Activated naive CD4-positive, alpha-beta T cell treated with anti-CD3 and anti-CD28 coated beads, Interleukin-2, amount 10 ng/mL, durations not matched to agents 7 days and 5 days (primary cell): ENCODE measurements around the gene DNAH6.
A peak's percentile ranks its signal among the peaks of the same experiment; 100 is the strongest.
"Not testable (repeated sequence)": the region's sequence is repeated elsewhere in the genome, so short reads cannot be mapped to it uniquely, and the experiment has no call there.

Source experiments
- CTCF ChIA-PET: fragments of 350-600 bp; sonication (Branson Sonifier 250); formaldehyde crosslinking; loops from one replicate; lab custom pipeline; 2021; ENCODE audit warnings: antibody characterized with exemption; lab: Charles Lee
- DNase-seq: peaks from one replicate; pipeline ENCODE4 v3.0.0-alpha.2; 2020
- H3K27ac Mint-ChIP-seq: one replicate; pipeline ENCODE4 v1.8.0; 2021; ENCODE audit warnings: mild to moderate bottlenecking, moderate library complexity, mixed read lengths
- H3K27me3 Mint-ChIP-seq: one replicate; pipeline ENCODE4 v1.8.0; 2021; ENCODE audit warnings: mild to moderate bottlenecking, mixed read lengths
- H3K36me3 Mint-ChIP-seq: one replicate; pipeline ENCODE4 v1.8.0; 2021; ENCODE audit warnings: mixed read lengths
- H3K4me1 Mint-ChIP-seq: one replicate; pipeline ENCODE4 v1.8.0; 2021; ENCODE audit warnings: mixed read lengths
- H3K4me3 Mint-ChIP-seq: one replicate; pipeline ENCODE4 v1.8.0; 2021; ENCODE audit warnings: mild to moderate bottlenecking, moderate library complexity, mixed read lengths
- H3K9me3 Mint-ChIP-seq: one replicate; pipeline ENCODE4 v1.8.0; 2021; ENCODE audit warnings: mixed read lengths

Gene DNAH6

GRCh38 chr2:84732897-84733778 is 216.8 kb downstream of the DNAH6 start:
- Mint-ChIP-seq H3K4me3 (no peak overlapping the region), H3K36me3 (peaks cover 3% of the 10 kb centered on the region), H3K4me1 (peaks cover 4% of the 10 kb centered on the region), H3K27me3 (peaks cover 6% of the 10 kb centered on the region), H3K27ac (no peak overlapping the region), H3K9me3 (peaks cover 8% of the 10 kb centered on the region)
- DNase-seq = no peak
- CTCF ChIA-PET = interaction anchor here (1.4 kb wide), 1 partner anchor 192 kb away, joined by 5 read pairs; no protein-coding TSS in a partner anchor

DNA sequence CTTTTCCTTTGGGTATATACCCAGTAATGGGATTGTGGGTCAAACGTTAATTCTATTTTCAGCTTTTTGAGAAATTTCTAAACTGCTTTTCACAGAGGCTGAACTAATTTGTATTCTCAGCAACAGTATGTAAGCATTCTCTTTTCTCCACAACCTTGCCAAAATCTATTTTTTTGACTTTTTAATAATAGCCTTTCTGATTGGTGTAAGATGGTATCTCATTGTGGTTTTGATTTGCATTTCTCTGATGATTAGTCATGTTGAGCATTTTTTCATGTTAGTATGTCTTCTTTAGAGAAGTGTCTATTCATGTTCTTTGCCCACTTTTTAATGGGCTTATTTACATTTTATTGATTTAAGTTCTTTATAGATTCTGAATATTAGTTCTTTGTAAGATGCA is 219.1 kb downstream of the DNAH6 start:
- H3K9me3 Mint-ChIP-seq = peaks cover 13% of the 10 kb centered on the region
- H3K4me3 Mint-ChIP-seq = no peak overlapping the region
- peaks cover 6% of the 10 kb centered on the region for H3K4me1 Mint-ChIP-seq
- H3K27me3 Mint-ChIP-seq = peaks cover 6% of the 10 kb centered on the region
- CTCF ChIA-PET = no interaction called here
- H3K36me3 Mint-ChIP-seq = peaks cover 6% of the 10 kb centered on the region
- DNase-seq = no peak
- H3K27ac Mint-ChIP-seq = no peak overlapping the region

DNA sequence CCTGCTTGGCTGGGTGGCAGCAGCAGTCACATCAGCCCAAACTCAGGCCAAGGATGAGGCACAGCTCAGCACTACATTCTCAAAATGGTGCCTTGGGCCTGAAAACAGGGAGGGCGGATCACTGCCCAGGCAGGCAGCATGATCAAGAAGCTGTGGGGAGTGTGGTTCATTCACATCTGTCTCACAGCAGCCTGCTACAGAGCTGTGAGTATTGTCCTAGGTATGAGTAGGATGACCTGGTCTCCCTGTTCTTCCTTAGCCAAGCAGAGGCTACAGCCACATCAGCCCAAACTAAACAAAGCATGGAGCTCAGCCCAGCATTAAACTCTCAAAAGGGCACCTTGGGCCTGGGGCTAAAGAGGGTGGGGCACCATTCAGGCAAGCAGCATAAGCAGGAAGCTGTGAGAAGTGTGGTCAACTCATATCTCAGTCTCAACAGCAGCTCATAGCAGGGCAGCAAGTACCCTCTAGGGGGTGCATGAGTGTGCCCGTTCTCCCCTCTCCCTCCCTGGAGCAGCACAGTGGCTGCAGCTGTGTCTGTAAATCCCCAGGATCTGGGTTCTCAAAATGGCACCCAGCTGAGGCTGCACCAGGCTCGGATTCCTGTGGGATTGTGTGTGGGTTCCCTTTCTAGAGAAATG is 225.0 kb downstream of the DNAH6 start:
- Mint-ChIP-seq H3K27ac (peak overlapping the region; percentile 75), H3K4me3 (no peak overlapping the region), H3K9me3 (peaks cover 13% of the 10 kb centered on the region), H3K4me1 (peaks cover 20% of the 10 kb centered on the region), H3K27me3 (peaks cover 11% of the 10 kb centered on the region), H3K36me3 (peaks cover 9% of the 10 kb centered on the region)
- peak; percentile 69 for DNase-seq
- CTCF ChIA-PET = interaction anchor here (0.7 to 1.8 kb wide), 19 partner anchors 10 to 247 kb away, joined by 3 to 13 read pairs (median 5); partner anchors contain the start of gene TRABD2A

DNA sequence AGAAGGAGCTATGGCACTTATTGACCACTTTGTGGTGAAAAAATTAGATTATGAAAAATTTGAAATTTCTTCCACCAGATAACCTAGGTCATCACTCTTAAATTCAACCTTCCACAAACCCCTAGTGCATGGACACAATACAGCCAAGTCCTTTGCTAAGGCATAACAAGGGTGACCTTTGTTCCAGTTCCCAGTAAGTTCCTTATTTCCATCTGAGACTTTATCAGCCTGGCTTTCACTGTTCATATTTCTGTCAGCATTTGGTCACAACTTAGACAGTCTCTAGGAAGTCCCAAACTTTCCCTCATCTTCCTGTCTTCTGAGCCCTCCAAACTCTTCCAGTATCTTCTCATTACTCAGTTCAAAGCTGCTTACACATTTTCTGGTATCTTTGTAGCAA is 232.0 kb downstream of the DNAH6 start:
- no peak overlapping the region for H3K27ac Mint-ChIP-seq

DNA sequence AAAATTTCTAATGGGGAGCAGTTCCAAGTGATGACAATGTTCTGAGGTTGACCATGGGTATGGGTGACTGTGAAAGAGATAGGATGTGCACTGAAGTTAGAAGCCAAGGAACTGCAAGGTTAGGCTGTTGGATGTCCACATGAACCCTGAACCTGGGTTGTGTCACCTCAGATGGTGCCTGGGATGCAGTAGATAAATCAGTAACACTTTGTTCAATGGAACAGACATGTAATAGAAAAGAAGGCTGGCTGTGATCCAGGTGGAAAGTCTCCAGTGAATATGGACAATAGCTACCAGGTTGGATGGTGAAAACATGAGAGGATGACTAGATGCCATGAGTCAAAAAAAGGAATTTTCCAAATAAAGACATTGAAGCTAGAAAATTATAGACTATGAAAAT is 233.1 kb downstream of the DNAH6 start:
- Mint-ChIP-seq H3K27ac (no peak overlapping the region), H3K27me3 (peaks cover 5% of the 10 kb centered on the region), H3K9me3 (no peaks in the 10 kb centered on the region), H3K36me3 (peaks cover 3% of the 10 kb centered on the region), H3K4me3 (no peak overlapping the region), H3K4me1 (no peaks in the 10 kb centered on the region)
- CTCF ChIA-PET = no interaction called here
- no peak for DNase-seq

More for the DNA sequence above, 232.0 kb downstream of the DNAH6 start:
- peaks cover 2% of the 10 kb centered on the region for H3K36me3 Mint-ChIP-seq
- H3K4me1 Mint-ChIP-seq = no peaks in the 10 kb centered on the region
- no peak for DNase-seq
- CTCF ChIA-PET = no interaction called here
- no peaks in the 10 kb centered on the region for H3K9me3 Mint-ChIP-seq
- H3K4me3 Mint-ChIP-seq = no peak overlapping the region
- H3K27me3 Mint-ChIP-seq = peaks cover 5% of the 10 kb centered on the region

- peaks cover 6% of the 10 kb centered on the region for H3K36me3 Mint-ChIP-seq
- peaks cover 4% of the 10 kb centered on the region for H3K9me3 Mint-ChIP-seq
These were observed 238.8 kb downstream of the DNAH6 start for GRCh38 chr2:84755096-84755495.

DNA sequence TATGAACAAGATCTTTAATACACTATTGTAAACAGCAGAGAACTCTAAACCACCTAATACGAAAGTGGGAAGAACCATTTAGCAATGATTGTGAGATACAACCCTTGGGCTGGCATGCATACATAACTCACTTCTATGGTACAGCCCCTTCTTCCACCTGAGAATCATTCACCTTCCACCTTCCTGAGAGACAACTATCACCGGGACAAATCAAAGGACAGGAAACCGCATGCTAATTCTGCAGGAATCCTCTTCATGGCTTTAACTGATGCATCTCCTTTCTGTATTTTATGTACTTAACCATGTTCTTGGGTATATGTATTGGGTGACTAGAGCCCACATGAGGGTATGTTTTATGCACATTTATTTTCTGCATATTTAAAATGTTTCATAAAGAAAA is 241.3 kb downstream of the DNAH6 start:
- Mint-ChIP-seq H3K4me3 (no peak overlapping the region), H3K27ac (no peak overlapping the region), H3K27me3 (no peaks in the 10 kb centered on the region), H3K9me3 (peaks cover 5% of the 10 kb centered on the region), H3K4me1 (peaks cover 7% of the 10 kb centered on the region), H3K36me3 (peaks cover 8% of the 10 kb centered on the region)
- CTCF ChIA-PET = no interaction called here
- DNase-seq = no peak

More at GRCh38 chr2:84755096-84755495, 238.8 kb downstream of the DNAH6 start:
- CTCF ChIA-PET = no interaction called here
- H3K27me3 Mint-ChIP-seq = no peaks in the 10 kb centered on the region
- peaks cover 7% of the 10 kb centered on the region for H3K4me1 Mint-ChIP-seq
- no peak for DNase-seq
- no peak overlapping the region for H3K4me3 Mint-ChIP-seq
- no peak overlapping the region for H3K27ac Mint-ChIP-seq

DNA sequence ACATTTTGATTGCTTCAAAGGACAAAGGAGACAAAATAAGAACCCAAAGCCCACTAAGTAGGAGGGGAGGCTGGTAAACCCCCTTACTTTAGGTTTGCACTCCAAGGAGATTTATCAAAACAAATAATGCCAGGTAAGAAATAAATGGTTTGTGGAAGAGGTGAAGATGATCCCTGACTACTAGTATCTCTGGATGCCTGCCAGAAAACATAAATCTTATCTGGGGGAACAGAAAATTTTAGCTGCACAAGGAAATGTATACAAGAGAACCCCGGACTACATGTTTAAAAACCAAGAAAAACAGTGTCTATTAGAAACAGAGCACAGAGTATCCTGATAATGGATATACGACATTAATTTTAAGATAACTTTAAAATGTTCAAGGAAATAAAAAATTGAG is 250.5 kb downstream of the DNAH6 start:
- H3K27ac Mint-ChIP-seq = no peak overlapping the region
- no peak for DNase-seq
- CTCF ChIA-PET = no interaction called here
- no peaks in the 10 kb centered on the region for H3K4me1 Mint-ChIP-seq
- H3K36me3 Mint-ChIP-seq = peaks cover 15% of the 10 kb centered on the region
- H3K9me3 Mint-ChIP-seq = peaks cover 15% of the 10 kb centered on the region
- H3K4me3 Mint-ChIP-seq = no peak overlapping the region
- no peaks in the 10 kb centered on the region for H3K27me3 Mint-ChIP-seq

DNA sequence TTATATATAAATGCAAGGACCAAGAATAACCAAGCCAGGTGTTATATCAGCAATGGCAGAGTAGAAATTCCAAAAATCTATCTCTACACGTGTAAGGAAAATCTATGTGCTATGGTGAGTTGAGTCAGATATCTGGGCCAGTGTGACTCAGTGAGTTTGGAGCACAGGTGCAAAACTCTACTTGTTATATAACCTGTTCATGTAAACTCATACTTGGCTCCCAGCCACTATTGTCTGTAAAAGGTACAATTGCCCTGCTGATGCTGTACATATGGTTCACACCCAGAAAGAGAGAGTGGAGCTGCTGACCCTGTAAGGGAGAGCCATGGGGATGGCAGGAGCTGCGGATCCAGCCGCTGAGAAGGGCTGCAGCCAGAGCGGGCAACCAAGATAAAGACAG is 252.5 kb downstream of the DNAH6 start:
- DNase-seq = no peak
- Mint-ChIP-seq H3K4me1 (no peaks in the 10 kb centered on the region), H3K36me3 (peaks cover 22% of the 10 kb centered on the region), H3K4me3 (no peak overlapping the region), H3K27me3 (no peaks in the 10 kb centered on the region), H3K9me3 (peaks cover 27% of the 10 kb centered on the region), H3K27ac (no peak overlapping the region)
- CTCF ChIA-PET = interaction anchor here (1.1 kb wide), 1 partner anchor 11 kb away, joined by 5 read pairs; no protein-coding TSS in a partner anchor

DNA sequence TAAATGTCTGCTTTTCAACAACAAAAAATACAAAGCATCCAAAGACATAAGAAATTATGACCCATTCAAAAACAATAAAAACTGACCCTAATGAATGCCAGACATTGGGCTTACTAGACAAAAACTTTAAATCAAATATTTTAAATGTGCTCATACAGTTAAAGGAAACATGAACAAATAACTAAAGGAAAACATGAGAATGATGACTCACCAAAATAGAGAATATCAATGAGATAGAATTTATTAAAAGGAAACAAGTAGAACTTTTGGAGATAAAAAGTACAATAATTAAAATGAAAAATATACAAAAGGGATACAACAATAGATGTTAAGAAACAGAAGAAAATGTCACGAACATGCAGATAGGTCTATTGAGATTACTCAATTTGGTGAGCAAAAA is 254.0 kb downstream of the DNAH6 start:
- no peaks in the 10 kb centered on the region for H3K27me3 Mint-ChIP-seq
- no peak overlapping the region for H3K27ac Mint-ChIP-seq
- peaks cover 28% of the 10 kb centered on the region for H3K36me3 Mint-ChIP-seq
- no peaks in the 10 kb centered on the region for H3K4me1 Mint-ChIP-seq
- CTCF ChIA-PET = interaction anchor here (0.9 kb wide), 1 partner anchor 16 kb away, joined by 4 read pairs; no protein-coding TSS in a partner anchor
- no peak overlapping the region for H3K4me3 Mint-ChIP-seq
- DNase-seq = no peak
- peaks cover 42% of the 10 kb centered on the region for H3K9me3 Mint-ChIP-seq

DNA sequence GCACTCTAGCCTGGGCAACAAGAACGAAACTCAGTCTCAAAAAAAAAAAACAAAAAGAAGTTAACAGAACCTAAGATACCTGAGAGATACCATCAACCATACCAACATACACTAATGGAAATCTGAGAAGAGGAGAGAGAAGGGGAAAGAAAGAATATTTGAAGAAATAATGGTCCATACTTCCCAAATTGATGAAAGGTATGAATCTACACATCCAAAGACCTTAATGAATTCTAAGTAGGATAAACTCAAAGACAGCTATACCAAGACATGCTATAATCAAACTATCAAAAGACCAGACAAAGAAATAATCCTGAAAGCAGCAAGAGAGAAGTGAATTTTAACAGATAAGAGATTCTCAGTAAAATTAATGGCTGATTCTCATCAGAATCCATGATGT is 255.0 kb downstream of the DNAH6 start:
- no peak overlapping the region for H3K27ac Mint-ChIP-seq
- H3K36me3 Mint-ChIP-seq = peaks cover 34% of the 10 kb centered on the region
- no peak for DNase-seq
- no peaks in the 10 kb centered on the region for H3K27me3 Mint-ChIP-seq
- CTCF ChIA-PET = no interaction called here
- no peak overlapping the region for H3K4me3 Mint-ChIP-seq
- no peaks in the 10 kb centered on the region for H3K4me1 Mint-ChIP-seq
- H3K9me3 Mint-ChIP-seq = peaks cover 51% of the 10 kb centered on the region

DNA sequence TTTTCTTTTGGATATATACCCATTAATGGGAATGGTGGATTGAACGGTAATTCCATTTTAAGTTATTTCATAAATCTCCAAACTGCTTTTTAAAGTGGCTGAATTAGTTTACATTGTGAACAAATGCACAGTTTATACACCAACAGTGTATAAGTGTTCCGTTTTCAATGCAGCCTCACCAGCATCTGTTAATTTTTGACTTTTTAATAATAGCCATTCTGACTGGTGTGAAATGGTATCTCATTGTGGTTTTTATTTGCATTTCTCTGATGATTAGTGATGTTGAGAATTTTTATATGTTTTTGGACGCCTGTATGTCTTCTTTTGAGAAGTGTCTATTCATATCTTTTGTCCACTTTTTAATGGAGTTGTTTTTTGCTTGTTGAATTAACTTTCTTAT is 257.3 kb downstream of the DNAH6 start:
- H3K27ac Mint-ChIP-seq, DNase-seq, H3K27me3 Mint-ChIP-seq, CTCF ChIA-PET, H3K4me1 Mint-ChIP-seq, H3K4me3 Mint-ChIP-seq: not testable (repeated sequence)
- H3K36me3 Mint-ChIP-seq = peaks cover 43% of the 10 kb centered on the region
- H3K9me3 Mint-ChIP-seq = peaks cover 64% of the 10 kb centered on the region

DNA sequence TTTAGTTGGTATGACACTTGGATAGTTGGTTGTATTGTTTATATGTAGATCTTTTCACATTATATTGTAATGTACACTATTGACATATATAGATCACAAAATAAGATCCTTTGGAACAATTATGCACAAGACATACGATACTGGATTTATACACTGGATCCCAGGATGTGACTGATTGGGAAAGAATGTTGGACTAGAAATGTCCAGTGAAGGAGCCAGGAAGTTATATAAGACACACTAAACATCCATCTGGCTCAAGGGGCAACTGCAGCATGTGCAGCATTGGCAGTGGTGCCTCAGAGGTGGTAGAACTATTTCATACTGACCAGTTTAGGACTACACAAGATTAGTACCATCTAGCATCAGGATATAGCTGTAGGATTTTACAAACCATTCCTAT is 259.7 kb downstream of the DNAH6 start:
- Mint-ChIP-seq H3K27ac (no peak overlapping the region), H3K9me3 (peaks cover 71% of the 10 kb centered on the region), H3K4me3 (no peak overlapping the region), H3K36me3 (peaks cover 53% of the 10 kb centered on the region), H3K27me3 (no peaks in the 10 kb centered on the region), H3K4me1 (peaks cover 33% of the 10 kb centered on the region)
- DNase-seq = no peak
- CTCF ChIA-PET = no interaction called here

DNA sequence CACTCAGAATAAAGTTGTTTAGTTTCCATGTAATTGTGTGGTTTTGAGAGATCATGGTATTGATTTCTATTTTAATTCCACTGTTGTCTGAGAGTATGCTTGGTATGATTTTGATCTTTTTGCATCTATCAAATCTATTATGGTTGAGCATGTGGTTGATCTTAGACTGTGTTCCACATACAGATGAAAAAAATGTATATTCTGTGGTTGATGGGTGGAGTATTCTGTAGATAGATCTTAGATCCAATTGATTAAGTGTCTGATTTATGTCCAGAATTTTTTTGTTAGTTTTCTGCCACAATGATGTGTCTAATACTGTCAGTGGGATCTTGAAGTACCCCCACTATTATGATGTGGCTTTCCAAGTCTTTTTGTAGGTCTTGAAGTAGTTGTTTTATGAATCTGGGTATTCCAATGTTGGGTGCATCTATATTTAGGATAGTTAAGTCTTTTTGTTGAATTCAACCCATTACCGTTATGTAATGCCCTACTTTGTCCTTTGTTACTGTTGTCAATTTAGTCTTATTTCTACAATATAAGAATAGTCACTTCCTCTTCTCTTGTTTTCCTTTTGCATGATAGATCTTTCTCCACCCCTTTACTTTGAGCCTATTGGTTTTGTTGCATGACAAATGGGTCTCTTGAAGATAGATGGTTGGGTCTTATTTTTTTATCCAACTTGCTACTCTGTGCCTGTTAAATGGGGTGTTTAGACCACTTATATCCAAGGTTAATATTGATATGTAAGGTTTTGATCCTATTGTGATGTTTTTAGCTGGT is 262.8 kb downstream of the DNAH6 start:
- peaks cover 64% of the 10 kb centered on the region for H3K4me1 Mint-ChIP-seq
- no peaks in the 10 kb centered on the region for H3K27me3 Mint-ChIP-seq
- H3K27ac Mint-ChIP-seq = peak overlapping the region; percentile 83
- H3K36me3 Mint-ChIP-seq = peaks cover 45% of the 10 kb centered on the region
- CTCF ChIA-PET = interaction anchor here (1.1 to 1.3 kb wide), 2 partner anchors 10 to 38 kb away, joined by 5 read pairs; no protein-coding TSS in a partner anchor
- no peak for DNase-seq
- H3K9me3 Mint-ChIP-seq = peaks cover 49% of the 10 kb centered on the region
- no peak overlapping the region for H3K4me3 Mint-ChIP-seq
